HepG2 (cell line): ENCODE data around the gene ARSB. TPM values are rescaled to one million over a fixed set of nuclear protein-coding genes. Genes with fewer than 3 reads are reported as not detected.

Experiments used
- HHEX ChIP-seq: IDR thresholded peaks from 2 replicates; pipeline ENCODE4 v1.6.1; 2016; ENCODE audit warnings: control low read depth
- HIVEP1 ChIP-seq: sonication (generic); formaldehyde crosslinking; IDR thresholded peaks from 2 replicates; pipeline ENCODE4 v1.4.0; 2020; ENCODE audit warnings: mild to moderate bottlenecking, missing genetic modification reagents
- JUN ChIP-seq: sonication (generic); formaldehyde crosslinking; IDR thresholded peaks from 2 replicates; pipeline ENCODE4 v1.4.0; 2020; ENCODE audit warnings: mild to moderate bottlenecking, missing genetic modification reagents
- KAT8 ChIP-seq: IDR thresholded peaks from 2 replicates; pipeline ENCODE4 v1.6.1; 2016; ENCODE audit warnings: missing genetic modification reagents, missing compliant biosample characterization
- LCORL ChIP-seq, 2 experiments: fragments of 450-650 bp in 1 of 2; sonication (generic) in 1 of 2; formaldehyde crosslinking in 1 of 2; IDR thresholded peaks; 2 replicates each; pipeline versions ENCODE4 v1.5.0 to v1.6.1; 2017 to 2020; ENCODE audit warnings: antibody characterized with exemption in 1 of 2, missing genetic modification reagents in 1 of 2
- MTF2 ChIP-seq: sonication (generic); formaldehyde crosslinking; IDR thresholded peaks from 2 replicates; pipeline ENCODE4 v1.5.0; 2020; ENCODE audit warnings: missing genetic modification reagents, borderline replicate concordance
- MXD1 ChIP-seq: sonication (generic); formaldehyde crosslinking; IDR thresholded peaks from 2 replicates; pipeline ENCODE4 v1.4.0; 2020; ENCODE audit warnings: mild to moderate bottlenecking, missing genetic modification reagents
- MYNN ChIP-seq: sonication (generic); formaldehyde crosslinking; IDR thresholded peaks from 2 replicates; pipeline ENCODE4 v1.4.0; 2020; ENCODE audit warnings: mild to moderate bottlenecking, low read depth, missing genetic modification reagents
- NCOA2 ChIP-seq: sonication (generic); formaldehyde crosslinking; IDR thresholded peaks from 2 replicates; pipeline ENCODE4 v1.8.0; 2022; ENCODE audit warnings: inconsistent platforms
- NR2F6 ChIP-seq, 2 experiments: IDR thresholded peaks; 2 replicates each; pipeline ENCODE4 v1.6.1; 2016; ENCODE audit warnings: antibody characterized with exemption in 1 of 2, mild to moderate bottlenecking in 1 of 2
- POGK ChIP-seq: sonication (generic); formaldehyde crosslinking; conservative IDR thresholded peaks from 2 replicates; pipeline ENCODE4 v1.8.0; 2022; ENCODE audit warnings: mild to moderate bottlenecking, moderate library complexity, missing genetic modification reagents
- SAP130 ChIP-seq: IDR thresholded peaks from 2 replicates; pipeline ENCODE4 v1.6.1; 2016; ENCODE audit warnings: low read depth
- SOX5 ChIP-seq: IDR thresholded peaks from 2 replicates; pipeline ENCODE4 v1.6.1; 2016; ENCODE audit warnings: borderline replicate concordance
- ZKSCAN8 ChIP-seq: IDR thresholded peaks from 2 replicates; pipeline ENCODE4 v1.6.1; 2016; ENCODE audit warnings: borderline replicate concordance, missing genetic modification reagents, missing compliant biosample characterization
- ZMYM4 ChIP-seq: sonication (generic); formaldehyde crosslinking; IDR thresholded peaks from 2 replicates; pipeline ENCODE4 v1.8.1; 2023; ENCODE audit warnings: mild to moderate bottlenecking, missing genetic modification reagents
- ZNF24 ChIP-seq: fragments of 450-650 bp; IDR thresholded peaks from 2 replicates; pipeline ENCODE4 v1.6.1; 2017; ENCODE audit warnings: antibody characterized with exemption, mild to moderate bottlenecking
- ZNF3 ChIP-seq: IDR thresholded peaks from 2 replicates; pipeline ENCODE4 v1.7.0; 2017; ENCODE audit warnings: inconsistent platforms
- ZNF331 ChIP-seq: sonication (generic); formaldehyde crosslinking; IDR thresholded peaks from 2 replicates; pipeline ENCODE4 v1.4.0; 2020; ENCODE audit warnings: missing genetic modification reagents
- ZNF569 ChIP-seq: sonication (generic); formaldehyde crosslinking; IDR thresholded peaks from 2 replicates; pipeline ENCODE4 v1.5.0; 2020; ENCODE audit warnings: mild to moderate bottlenecking, missing genetic modification reagents, moderate library complexity, borderline replicate concordance
- ZNF609 ChIP-seq: sonication (generic); formaldehyde crosslinking; IDR thresholded peaks from 2 replicates; pipeline ENCODE4 v1.4.0; 2020; ENCODE audit warnings: mild to moderate bottlenecking, missing genetic modification reagents, borderline replicate concordance
- ZNF614 ChIP-seq: IDR thresholded peaks from 2 replicates; pipeline ENCODE4 v1.6.1; 2018; ENCODE audit warnings: missing biosample characterization, missing genetic modification reagents, inconsistent platforms, borderline replicate concordance
- polyA plus RNA-seq, 8 experiments: library from polyadenylated mRNA; depleted of rRNA in 3 of 8; stranded (reverse) in 7 of 8; unstranded in 1 of 8; fragments of >200 nt; fragmentation: Illumina TruSeq in 4 of 8; extraction: Trizol in 4 of 8; gene quantifications; 2 replicates each; pipeline versions ENCODE4 v1.2.1 to v1.2.3, GENCODE V29; 2011 to 2016; ENCODE audit warnings: low read depth in 4 of 8, missing spikeins in 1 of 8, mixed read lengths in 1 of 8; ENCODE audit not compliant: insufficient read depth in 1 of 8
- total RNA-seq, 5 experiments: library from RNA; depleted of rRNA; stranded (reverse); fragments of >200 nt; fragmentation: Illumina TruSeq; extraction: Trizol; gene quantifications; 2 replicates each; pipeline ENCODE4 v1.2.3, GENCODE V29; 2016; ENCODE audit warnings: low read depth in 1 of 5
- TF ChIP-seq, protein P1 (sequence below): sonication (generic); formaldehyde crosslinking; conservative IDR thresholded peaks from 2 replicates; pipeline ENCODE4 v1.8.0; 2022; ENCODE audit warnings: missing genetic modification reagents

ARSB gene
- total and polyA plus RNA-seq, 2 of the 13 experiments (the other 11 are each of a cell fraction or from before 2014, with no cell fraction given): 52.6 to 66.4 TPM

DNA sequence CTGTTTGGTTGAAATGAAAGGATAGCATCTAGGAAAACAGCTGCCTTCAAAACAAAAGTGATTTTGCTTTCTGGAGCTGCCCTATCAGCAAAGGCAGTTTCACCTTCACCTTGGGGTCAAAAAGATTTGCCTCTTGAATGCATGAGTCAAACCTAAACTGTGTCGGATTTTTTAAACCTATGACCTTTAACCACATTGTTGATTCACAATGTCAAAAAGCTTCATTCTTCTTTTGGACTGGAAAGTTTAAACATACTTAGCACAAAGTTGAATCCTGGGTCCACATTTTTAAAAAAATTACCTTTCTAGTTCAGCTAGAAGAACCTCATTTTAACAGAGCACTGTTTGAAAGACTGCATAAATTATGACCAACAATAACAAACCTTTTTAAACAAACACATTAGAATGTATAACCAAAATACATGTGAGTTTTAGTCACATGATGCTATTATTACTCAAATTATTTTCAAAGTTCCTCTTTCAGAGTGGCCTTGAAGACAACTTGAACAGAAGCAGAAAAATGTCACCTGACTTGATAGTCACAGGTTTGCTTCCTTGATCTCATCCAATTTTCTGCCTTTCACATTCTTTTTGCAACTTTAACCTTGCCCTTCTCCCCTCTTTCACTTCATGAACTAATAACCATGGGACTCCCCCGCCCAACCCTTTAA is 226.8 kb downstream of the ARSB start (continued):
- TF ChIP-seq SAP130 (CRISPR knock-in tag) (peak; percentile 80), MYNN (no peak), SOX5 (CRISPR knock-in tag) (peak; percentile 95), LCORL (IDR thresholded peaks at IDR 0.05) (peak; percentile 96), LCORL (CRISPR knock-in tag; IDR thresholded peaks at IDR 0.05) (peak; percentile 87), MXD1 (CRISPR knock-in tag) (no peak), POGK (CRISPR knock-in tag) (0 out of 2 replicates have a peak, but pooled peaks have one; percentile 55), ZMYM4 (CRISPR knock-in tag) (peak; percentile 45; the same call in 1 of the 2 replicates), ZNF609 (CRISPR knock-in tag) (peak; percentile 97), ZKSCAN8 (CRISPR knock-in tag) (peak; percentile 50; the same call in 1 of the 2 replicates), JUN (CRISPR knock-in tag) (peak; percentile 71), ZNF614 (CRISPR knock-in tag) (no peak), ZNF331 (CRISPR knock-in tag) (peak; percentile 76; the same call in 1 of the 2 replicates), HIVEP1 (CRISPR knock-in tag) (no peak), NCOA2 (CRISPR knock-in tag) (peak; percentile 88), KAT8 (CRISPR knock-in tag) (peak; percentile 68), NR2F6 (IDR thresholded peaks at IDR 0.05) (peak; percentile 100), NR2F6 (CRISPR knock-in tag; IDR thresholded peaks at IDR 0.05) (peak; percentile 99), MTF2 (CRISPR knock-in tag) (no peak), ZNF24 (no peak), ZNF3 (CRISPR knock-in tag) (no peak), HHEX (CRISPR knock-in tag) (peak; percentile 95), ZNF569 (CRISPR knock-in tag) (no peak)
- TF ChIP-seq, protein P1, sequence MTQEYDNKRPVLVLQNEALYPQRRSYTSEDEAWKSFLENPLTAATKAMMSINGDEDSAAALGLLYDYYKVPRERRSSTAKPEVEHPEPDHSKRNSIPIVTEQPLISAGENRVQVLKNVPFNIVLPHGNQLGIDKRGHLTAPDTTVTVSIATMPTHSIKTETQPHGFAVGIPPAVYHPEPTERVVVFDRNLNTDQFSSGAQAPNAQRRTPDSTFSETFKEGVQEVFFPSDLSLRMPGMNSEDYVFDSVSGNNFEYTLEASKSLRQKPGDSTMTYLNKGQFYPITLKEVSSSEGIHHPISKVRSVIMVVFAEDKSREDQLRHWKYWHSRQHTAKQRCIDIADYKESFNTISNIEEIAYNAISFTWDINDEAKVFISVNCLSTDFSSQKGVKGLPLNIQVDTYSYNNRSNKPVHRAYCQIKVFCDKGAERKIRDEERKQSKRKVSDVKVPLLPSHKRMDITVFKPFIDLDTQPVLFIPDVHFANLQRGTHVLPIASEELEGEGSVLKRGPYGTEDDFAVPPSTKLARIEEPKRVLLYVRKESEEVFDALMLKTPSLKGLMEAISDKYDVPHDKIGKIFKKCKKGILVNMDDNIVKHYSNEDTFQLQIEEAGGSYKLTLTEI: no peak
